ENCODE results near the gene COL15A1. TPM values are rescaled to one million over a fixed set of nuclear protein-coding genes. Genes with fewer than 3 reads are reported as not detected.

The COL15A1 gene
- total and polyA plus RNA-seq, 2 of the 13 experiments (the other 11 are each of a cell fraction or from before 2014, with no cell fraction given) = not detected

DNA sequence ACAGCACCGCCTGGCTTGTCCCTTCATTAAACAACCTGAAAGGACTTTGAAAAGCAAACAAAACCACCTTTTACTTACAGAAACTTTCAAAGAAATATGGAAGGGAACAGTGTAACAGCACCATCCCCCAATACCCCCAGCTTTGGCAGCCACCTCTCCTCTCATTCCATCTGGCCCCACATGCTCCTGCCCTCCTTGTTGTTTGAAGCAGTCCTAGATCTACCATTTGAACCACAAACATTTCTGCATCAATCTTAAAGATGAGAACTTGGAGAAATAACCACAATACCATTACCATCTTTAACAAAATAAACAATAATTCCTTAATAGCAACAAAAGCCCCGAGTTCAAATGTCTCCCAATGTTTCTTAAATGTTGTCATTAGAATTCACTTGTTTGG is 17.8 kb upstream of the COL15A1 start:
- no TSS peak for BruUV-seq (replicated peaks)
- H3K9ac ChIP-seq (ENCODE audit: insufficient read depth, low read depth, low read length) = no peak overlapping the region
- CTCF ChIA-PET (ENCODE audit: low intra/inter-chr PET ratio, low total read pairs) = no interaction called here

DNA sequence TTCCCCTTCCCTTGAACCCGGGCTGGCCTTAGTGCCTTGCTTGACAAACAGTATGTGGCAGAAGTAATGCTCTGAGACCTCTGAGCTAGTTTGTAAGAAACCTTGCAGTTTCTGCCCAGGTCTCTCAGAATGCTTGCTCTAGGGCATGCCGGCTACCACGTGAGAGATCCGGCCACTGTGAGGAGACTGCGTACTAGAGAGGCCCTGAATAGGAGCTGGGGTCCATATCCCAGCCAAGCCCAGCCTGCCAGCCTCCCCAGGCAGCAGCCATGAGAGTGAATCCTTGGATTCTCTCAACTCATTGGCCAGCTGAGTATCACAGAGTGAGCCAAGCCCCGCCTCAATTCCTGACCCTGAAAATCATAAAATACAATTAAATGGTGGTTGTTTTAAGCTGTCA is 16.0 kb upstream of the COL15A1 start:
- Histone ChIP-seq H3K79me2 (ENCODE audit: insufficient read depth, low read length) (no peaks in the 10 kb centered on the region), H3K9me3 (ENCODE audit: low read length) (no peaks in the 10 kb centered on the region), H4K20me1 (ENCODE audit: insufficient read depth, low read length) (no peaks in the 10 kb centered on the region), H2AFZ (ENCODE audit: low read length) (no peak overlapping the region), H3K27me3 (ENCODE audit: control insufficient read depth in 1 of 2, insufficient read depth in 2 of 2, low read length in 2 of 2) (peaks cover 4 to 21% of the 10 kb centered on the region in 2 experiments; a peak in 3 of 5 replicates), H3K4me1 (ENCODE audit: insufficient read depth, low read length) (peaks cover 12% of the 10 kb centered on the region; the same call in 1 of the 2 replicates), H3K9ac (ENCODE audit: insufficient read depth, low read depth, low read length) (no peak overlapping the region), H3K4me2 (ENCODE audit: low read depth, low read length) (no peak overlapping the region), H3K27ac (ENCODE audit: extremely low read length, insufficient read depth, low read length) (no peak overlapping the region), H3K4me3 (replicated peaks in 1 of 3; ENCODE audit: insufficient read depth in 1 of 3, low read depth in 2 of 3, low read length in 3 of 3) (no peak overlapping the region), H3K36me3 (replicated peaks in 1 of 2; ENCODE audit: control insufficient read depth in 1 of 2, insufficient read depth in 2 of 2, low read length in 2 of 2) (no peaks in the 10 kb centered on the region)
- intact Hi-C loops (cut with micrococcal nuclease; ENCODE audit: unreplicated experiment) (no loop called here), in situ Hi-C loops (cut with HindIII; ENCODE audit: extremely low pct_ligation_motif_present, low pct_unique_long_range_greater_than_20kb) (no loop called here)
- no peak for ATAC-seq
- POLR2A ChIA-PET = no interaction called here
- FAIRE-seq = no peak
- 33% methylated on average over 3 of the region's 6 CpGs for WGBS (ENCODE audit: low lambda C conversion rate)
- CTCF ChIA-PET (ENCODE audit: low intra/inter-chr PET ratio, low total read pairs) = no interaction called here
- DNase-seq (ENCODE audit: low spot score) = no peak
- BruUV-seq (replicated peaks) = no TSS peak
- TF ChIP-seq SAP130 (CRISPR knock-in tag; IDR thresholded peaks at IDR 0.05; ENCODE audit: low read depth) = no peak
- TF ChIP-seq ZMYM3 (CRISPR knock-in tag; IDR thresholded peaks at IDR 0.05) = no peak
- TF ChIP-seq, protein P1, sequence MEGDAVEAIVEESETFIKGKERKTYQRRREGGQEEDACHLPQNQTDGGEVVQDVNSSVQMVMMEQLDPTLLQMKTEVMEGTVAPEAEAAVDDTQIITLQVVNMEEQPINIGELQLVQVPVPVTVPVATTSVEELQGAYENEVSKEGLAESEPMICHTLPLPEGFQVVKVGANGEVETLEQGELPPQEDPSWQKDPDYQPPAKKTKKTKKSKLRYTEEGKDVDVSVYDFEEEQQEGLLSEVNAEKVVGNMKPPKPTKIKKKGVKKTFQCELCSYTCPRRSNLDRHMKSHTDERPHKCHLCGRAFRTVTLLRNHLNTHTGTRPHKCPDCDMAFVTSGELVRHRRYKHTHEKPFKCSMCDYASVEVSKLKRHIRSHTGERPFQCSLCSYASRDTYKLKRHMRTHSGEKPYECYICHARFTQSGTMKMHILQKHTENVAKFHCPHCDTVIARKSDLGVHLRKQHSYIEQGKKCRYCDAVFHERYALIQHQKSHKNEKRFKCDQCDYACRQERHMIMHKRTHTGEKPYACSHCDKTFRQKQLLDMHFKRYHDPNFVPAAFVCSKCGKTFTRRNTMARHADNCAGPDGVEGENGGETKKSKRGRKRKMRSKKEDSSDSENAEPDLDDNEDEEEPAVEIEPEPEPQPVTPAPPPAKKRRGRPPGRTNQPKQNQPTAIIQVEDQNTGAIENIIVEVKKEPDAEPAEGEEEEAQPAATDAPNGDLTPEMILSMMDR (CRISPR knock-in tag; IDR thresholded peaks at IDR 0.05) = no peak
- TF ChIP-seq HOXD1 (CRISPR knock-in tag; IDR thresholded peaks at IDR 0.05) = no peak
- no peak for TF ChIP-seq REL (CRISPR knock-in tag; conservative IDR thresholded peaks at IDR 0.05)
- TF ChIP-seq, protein P2, sequence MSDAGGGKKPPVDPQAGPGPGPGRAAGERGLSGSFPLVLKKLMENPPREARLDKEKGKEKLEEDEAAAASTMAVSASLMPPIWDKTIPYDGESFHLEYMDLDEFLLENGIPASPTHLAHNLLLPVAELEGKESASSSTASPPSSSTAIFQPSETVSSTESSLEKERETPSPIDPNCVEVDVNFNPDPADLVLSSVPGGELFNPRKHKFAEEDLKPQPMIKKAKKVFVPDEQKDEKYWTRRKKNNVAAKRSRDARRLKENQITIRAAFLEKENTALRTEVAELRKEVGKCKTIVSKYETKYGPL (CRISPR knock-in tag; IDR thresholded peaks at IDR 0.05) = no peak
- no peak for TF ChIP-seq NCOA2 (CRISPR knock-in tag; IDR thresholded peaks at IDR 0.05)
- TF ChIP-seq PHF8 (CRISPR knock-in tag; IDR thresholded peaks at IDR 0.05) = no peak
- no peak for TF ChIP-seq KDM4B (CRISPR knock-in tag; IDR thresholded peaks at IDR 0.05)
- TF ChIP-seq ZNF484 (CRISPR knock-in tag; IDR thresholded peaks at IDR 0.05; ENCODE audit: borderline replicate concordance, low read depth) = no peak
- TF ChIP-seq RFXANK (CRISPR knock-in tag; IDR thresholded peaks at IDR 0.05) = no peak
- TF ChIP-seq GZF1 (CRISPR knock-in tag; IDR thresholded peaks at IDR 0.05) = no peak

More for the DNA sequence above, 17.8 kb upstream of the COL15A1 start:
- no peak for TF ChIP-seq SALL2 (CRISPR knock-in tag; IDR thresholded peaks at IDR 0.05)
- TF ChIP-seq, protein P3, sequence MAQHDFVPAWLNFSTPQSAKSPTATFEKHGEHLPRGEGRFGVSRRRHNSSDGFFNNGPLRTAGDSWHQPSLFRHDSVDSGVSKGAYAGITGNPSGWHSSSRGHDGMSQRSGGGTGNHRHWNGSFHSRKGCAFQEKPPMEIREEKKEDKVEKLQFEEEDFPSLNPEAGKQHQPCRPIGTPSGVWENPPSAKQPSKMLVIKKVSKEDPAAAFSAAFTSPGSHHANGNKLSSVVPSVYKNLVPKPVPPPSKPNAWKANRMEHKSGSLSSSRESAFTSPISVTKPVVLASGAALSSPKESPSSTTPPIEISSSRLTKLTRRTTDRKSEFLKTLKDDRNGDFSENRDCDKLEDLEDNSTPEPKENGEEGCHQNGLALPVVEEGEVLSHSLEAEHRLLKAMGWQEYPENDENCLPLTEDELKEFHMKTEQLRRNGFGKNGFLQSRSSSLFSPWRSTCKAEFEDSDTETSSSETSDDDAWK (CRISPR knock-in tag; IDR thresholded peaks at IDR 0.05) = no peak
- no peak for TF ChIP-seq ZNF33B (CRISPR knock-in tag; IDR thresholded peaks at IDR 0.05)
- TF ChIP-seq ZNF3 (CRISPR knock-in tag; IDR thresholded peaks at IDR 0.05) = no peak
- TF ChIP-seq FOXC1 (CRISPR knock-in tag; IDR thresholded peaks at IDR 0.05; ENCODE audit: borderline replicate concordance) = no peak
- no peaks in the 10 kb centered on the region for H4K20me1 ChIP-seq (ENCODE audit: insufficient read depth, low read length)
- H3K36me3 ChIP-seq (replicated peaks in 1 of 2; ENCODE audit: control insufficient read depth in 1 of 2, insufficient read depth in 2 of 2, low read length in 2 of 2) = no peaks in the 10 kb centered on the region
- in situ Hi-C loops (cut with HindIII; ENCODE audit: extremely low pct_ligation_motif_present, low pct_unique_long_range_greater_than_20kb) = no loop called here
- H3K4me1 ChIP-seq (ENCODE audit: insufficient read depth, low read length) = peaks cover 12% of the 10 kb centered on the region; the same call in 1 of the 2 replicates
- DNase-seq (ENCODE audit: low spot score) = no peak
- H3K27ac ChIP-seq (ENCODE audit: extremely low read length, insufficient read depth, low read length) = no peak overlapping the region
- H3K9me3 ChIP-seq (ENCODE audit: low read length) = no peaks in the 10 kb centered on the region
- intact Hi-C loops (cut with micrococcal nuclease; ENCODE audit: unreplicated experiment) = no loop called here
- no peak overlapping the region for H2AFZ ChIP-seq (ENCODE audit: low read length)
- H3K27me3 ChIP-seq (ENCODE audit: control insufficient read depth in 1 of 2, insufficient read depth in 2 of 2, low read length in 2 of 2) = peaks cover 4 to 19% of the 10 kb centered on the region in 2 experiments; a peak in 3 of 5 replicates
- no peak for ATAC-seq
- POLR2A ChIA-PET = no interaction called here
- WGBS (ENCODE audit: low lambda C conversion rate) = 0% methylated on average over 2 of the region's 2 CpGs
- no peak overlapping the region for H3K4me3 ChIP-seq (replicated peaks in 1 of 3; ENCODE audit: insufficient read depth in 1 of 3, low read depth in 2 of 3, low read length in 3 of 3)
- no peak overlapping the region for H3K4me2 ChIP-seq (ENCODE audit: low read depth, low read length)
- H3K79me2 ChIP-seq (ENCODE audit: insufficient read depth, low read length) = no peaks in the 10 kb centered on the region
- no peak for FAIRE-seq
